Endothelial cell of umbilical vein (primary cell): ENCODE results near the gene ADARB2. TPM values are rescaled to one million over a fixed set of nuclear protein-coding genes. Genes with fewer than 3 reads are reported as not detected.
A peak's percentile ranks its signal among the peaks of the same experiment; 100 is the strongest.

Source experiments
- BruUV-seq: library from RNA; stranded (reverse); fragments of 400-500 nt; replicated peaks from 2 replicates; lab custom pipeline; 2021; lab: Mats Ljungman, UMichigan
- CTCF ChIA-PET: fragments of 300-600, 350-600 bp; sonication (Branson Sonifier 250); formaldehyde crosslinking; loops from one replicate; lab custom pipeline; 2021; ENCODE audit warnings: antibody characterized with exemption, inconsistent platforms; lab: Charles Lee
- POLR2A ChIA-PET: fragments of 300-600, 350-600 bp; sonication (Branson Sonifier 250); formaldehyde crosslinking; loops from one replicate; lab custom pipeline; 2021; ENCODE audit warnings: antibody characterized with exemption, inconsistent platforms; lab: Charles Lee
- DNase-seq: peaks from one replicate; pipeline ENCODE4 v3.0.0-alpha.2; 2011; ENCODE audit warnings: low read depth, low spot score
- FAIRE-seq: peaks from 2 replicates; lab custom pipeline; 2011; peaks lifted over from hg19 to GRCh38; lab: Jason Lieb, UNC
- H2AFZ ChIP-seq: 2 replicates; pipeline ENCODE4 v1.6.0; 2012; ENCODE audit warnings: low read depth, low read length, control low read depth, inconsistent platforms
- H3K27ac ChIP-seq: 2 replicates; pipeline ENCODE4 v1.5.1; 2011; ENCODE audit warnings: low read depth, mild to moderate bottlenecking, control low read depth, low read length, moderate library complexity; ENCODE audit not compliant: insufficient read depth
- H3K27me3 ChIP-seq, 2 experiments: 2 replicates each; pipeline versions ENCODE4 v1.6.0 to v1.6.1; 2011; ENCODE audit warnings: low read length in 2 of 2, mixed read lengths in 1 of 2; ENCODE audit not compliant: control insufficient read depth in 2 of 2, insufficient read depth in 2 of 2
- H3K36me3 ChIP-seq, 2 experiments: 2 replicates in 1 of 2; 3 replicates in 1 of 2; pipeline ENCODE4 v1.5.1; 2011; ENCODE audit warnings: low read length in 2 of 2, mild to moderate bottlenecking in 1 of 2, moderate library complexity in 1 of 2; ENCODE audit not compliant: control insufficient read depth in 2 of 2, insufficient read depth in 2 of 2; ENCODE audit errors: extremely low read depth in 1 of 2
- H3K4me1 ChIP-seq: 3 replicates; pipeline ENCODE4 v1.5.1; 2011; ENCODE audit warnings: mild to moderate bottlenecking, low read length; ENCODE audit not compliant: control insufficient read depth, insufficient read depth; ENCODE audit errors: extremely low read depth
- H3K4me2 ChIP-seq: 2 replicates; pipeline ENCODE4 v1.6.1; 2011; ENCODE audit warnings: low read length, control low read depth, mixed read lengths; ENCODE audit not compliant: insufficient read depth
- H3K4me3 ChIP-seq, 3 experiments: fragments of 200-600 bp in 1 of 3; sonication (generic), shearing (Covaris generic) in 1 of 3; replicated peaks in 1 of 3; 2 replicates each; pipeline ENCODE4 v1.5.1; 2011 to 2016; ENCODE audit warnings: control low read depth in 3 of 3, low read length in 3 of 3, mild to moderate bottlenecking in 2 of 3, inconsistent platforms in 1 of 3, low read depth in 1 of 3, moderate library complexity in 1 of 3; ENCODE audit not compliant: insufficient read depth in 1 of 3
- H3K79me2 ChIP-seq: 2 replicates; pipeline ENCODE4 v1.6.0; 2012; ENCODE audit warnings: low read length, inconsistent platforms; ENCODE audit not compliant: control insufficient read depth, insufficient read depth
- H3K9ac ChIP-seq: replicated peaks from 2 replicates; pipeline ENCODE3; 2011; ENCODE audit warnings: low read length, control low read depth; ENCODE audit not compliant: insufficient read depth; ENCODE audit errors: extremely low read depth
- H3K9me1 ChIP-seq: replicated peaks from 3 replicates; pipeline ENCODE4 v1.6.0; 2011; ENCODE audit warnings: mild to moderate bottlenecking, low read length; ENCODE audit not compliant: control insufficient read depth, insufficient read depth; ENCODE audit errors: extremely low read depth
- H3K9me3 ChIP-seq: replicated peaks from 2 replicates; pipeline ENCODE4 v1.5.1; 2012; ENCODE audit warnings: low read length, inconsistent platforms; ENCODE audit not compliant: control insufficient read depth, insufficient read depth
- H4K20me1 ChIP-seq: replicated peaks from 2 replicates; pipeline ENCODE3; 2011; ENCODE audit warnings: mild to moderate bottlenecking, low read length; ENCODE audit not compliant: control insufficient read depth, insufficient read depth; ENCODE audit errors: extremely low read depth
- GATA2 ChIP-seq: IDR thresholded peaks from 2 replicates; pipeline ENCODE4 v1.7.0; 2011; ENCODE audit warnings: low read depth, mild to moderate bottlenecking, moderate library complexity, mixed read lengths, low read length; ENCODE audit not compliant: insufficient read length, insufficient read depth
- dilution Hi-C: fragments of 300-500 bp; cut with MboI; formaldehyde crosslinking; loops from one replicate; pipeline ENCODE4 v1.15.0; 2019; ENCODE audit warnings: low sequenced_read_pairs; ENCODE audit not compliant: extremely low pct_ligation_motif_present
- intact Hi-C: fragments of 100-400 bp; cut with micrococcal nuclease; formaldehyde crosslinking; loops from one replicate; pipeline ENCODE4 v1.10.0; 2022
- polyA plus RNA-seq, 4 experiments: library from polyadenylated mRNA; depleted of rRNA in 3 of 4; stranded (reverse) in 3 of 4; unstranded in 1 of 4; fragments of >200 nt; gene quantifications; 2 replicates each; pipeline versions ENCODE4 v1.2.1 to v1.2.3, GENCODE V29; 2011 to 2012; ENCODE audit warnings: missing spikeins in 1 of 4
- total RNA-seq: library from RNA; stranded (reverse); gene quantifications from 2 replicates; pipeline ENCODE4 v1.2.3, GENCODE V29; 2021
- TF ChIP-seq, protein P1 (sequence below), 2 donors: IDR thresholded peaks; 1 replicate in 1 of 2; 2 replicates in 1 of 2; pipeline ENCODE4 v1.5.1; 2011; ENCODE audit warnings: low read length in 2 of 2, mild to moderate bottlenecking in 2 of 2, moderate library complexity in 2 of 2, control low read depth in 1 of 2, inconsistent platforms in 1 of 2, low read depth in 1 of 2; ENCODE audit not compliant: insufficient read depth in 1 of 2; ENCODE audit errors: extremely low read depth in 1 of 2

Gene ADARB2
- total and polyA plus RNA-seq, 2 donors (not counting 3 experiments of a cell fraction or from before 2014, with no cell fraction given), result not detected

DNA sequence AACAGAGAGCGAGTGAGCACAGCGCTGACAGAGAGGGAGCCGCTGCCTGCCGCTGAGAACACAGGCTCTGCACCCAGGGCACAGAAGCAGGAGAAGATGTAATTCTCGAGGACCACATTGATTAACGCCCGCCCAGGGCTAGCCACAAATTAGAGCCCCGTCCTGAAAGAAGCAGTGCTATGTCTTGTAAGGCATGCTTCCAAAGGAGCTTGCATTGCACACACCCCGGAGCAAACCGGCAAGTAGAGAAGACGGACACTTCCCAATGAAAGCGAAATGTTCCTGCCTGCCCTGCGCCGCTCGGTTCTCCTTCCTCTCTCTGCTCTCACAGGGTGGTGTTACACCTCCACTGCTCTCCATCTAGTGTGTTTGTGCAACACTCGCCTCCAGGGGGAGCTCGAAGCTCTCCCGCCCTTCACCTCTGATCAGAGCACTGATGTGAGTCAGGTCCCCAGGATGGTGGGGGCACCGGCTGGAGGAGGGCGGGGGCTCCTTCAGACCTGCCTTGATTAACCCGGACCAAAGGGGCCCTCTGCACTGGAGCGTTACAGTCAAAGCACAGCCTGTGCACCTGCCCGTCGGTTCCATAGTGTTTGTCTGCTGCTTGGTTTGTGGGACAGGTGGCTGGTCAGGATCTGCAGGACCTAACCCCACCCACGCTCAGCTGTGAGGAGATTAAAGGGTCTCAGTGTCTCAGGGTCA, 316.5 kb downstream of the ADARB2 start:
- dilution Hi-C loops, result no loop called here

More for the DNA sequence above, 316.5 kb downstream of the ADARB2 start:
- Histone ChIP-seq H3K4me2 (no peak overlapping the region), H3K27ac (no peak overlapping the region), H3K27me3 (no peaks in the 10 kb centered on the region), H2AFZ (no peak overlapping the region), H3K9me1 (no peaks in the 10 kb centered on the region), H3K79me2 (no peaks in the 10 kb centered on the region), H3K4me1 (no peaks in the 10 kb centered on the region), H4K20me1 (no peaks in the 10 kb centered on the region), H3K36me3 (no peaks in the 10 kb centered on the region), H3K9ac (no peak overlapping the region), H3K9me3 (no peaks in the 10 kb centered on the region), H3K4me3 (no peak overlapping the region)
- DNase-seq, result no peak
- ChIA-PET CTCF (no interaction called here), POLR2A (no interaction called here)
- TF ChIP-seq, protein P1, sequence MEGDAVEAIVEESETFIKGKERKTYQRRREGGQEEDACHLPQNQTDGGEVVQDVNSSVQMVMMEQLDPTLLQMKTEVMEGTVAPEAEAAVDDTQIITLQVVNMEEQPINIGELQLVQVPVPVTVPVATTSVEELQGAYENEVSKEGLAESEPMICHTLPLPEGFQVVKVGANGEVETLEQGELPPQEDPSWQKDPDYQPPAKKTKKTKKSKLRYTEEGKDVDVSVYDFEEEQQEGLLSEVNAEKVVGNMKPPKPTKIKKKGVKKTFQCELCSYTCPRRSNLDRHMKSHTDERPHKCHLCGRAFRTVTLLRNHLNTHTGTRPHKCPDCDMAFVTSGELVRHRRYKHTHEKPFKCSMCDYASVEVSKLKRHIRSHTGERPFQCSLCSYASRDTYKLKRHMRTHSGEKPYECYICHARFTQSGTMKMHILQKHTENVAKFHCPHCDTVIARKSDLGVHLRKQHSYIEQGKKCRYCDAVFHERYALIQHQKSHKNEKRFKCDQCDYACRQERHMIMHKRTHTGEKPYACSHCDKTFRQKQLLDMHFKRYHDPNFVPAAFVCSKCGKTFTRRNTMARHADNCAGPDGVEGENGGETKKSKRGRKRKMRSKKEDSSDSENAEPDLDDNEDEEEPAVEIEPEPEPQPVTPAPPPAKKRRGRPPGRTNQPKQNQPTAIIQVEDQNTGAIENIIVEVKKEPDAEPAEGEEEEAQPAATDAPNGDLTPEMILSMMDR (IDR thresholded peaks at IDR 0.05; ENCODE audit: extremely low read depth in 1 of 2, insufficient read depth in 1 of 2, low read depth in 1 of 2, low read length in 2 of 2), result peak in 1 of 2 donors; percentile 16
- TF ChIP-seq GATA2, result no peak
- intact Hi-C loops, result loop anchor here (5.0 kb wide), 1 partner anchor 1631 kb away; no protein-coding TSS in a partner anchor
- FAIRE-seq, result no peak
- BruUV-seq, result no TSS peak
